ENCODE data around the gene SLC31A1. TPM values are rescaled to one million over a fixed set of nuclear protein-coding genes. Genes with fewer than 3 reads are reported as not detected.

SLC31A1 gene
- total RNA-seq, 1 donor from 2014 or later: 7.3 TPM

GRCh38 chr9:113298924-113299770 is 77.8 kb downstream of the SLC31A1 start:
- peaks cover 22% of the 10 kb centered on the region for H3K27me3 Mint-ChIP-seq
- CTCF ChIA-PET: no interaction called here
- intact Hi-C loops (cut with micrococcal nuclease): no loop called here
- H3K36me3 Mint-ChIP-seq (ENCODE audit: low read depth): no peaks in the 10 kb centered on the region
- POLR2A ChIA-PET: no interaction called here
- no peak for TF ChIP-seq CTCF (IDR thresholded peaks at IDR 0.05)
- DNase-seq (no peak), ATAC-seq (ENCODE audit: low read depth) (no peak)
- H3K9me3 Mint-ChIP-seq: no peaks in the 10 kb centered on the region
- H3K4me1 Mint-ChIP-seq: no peaks in the 10 kb centered on the region
- H3K27ac Mint-ChIP-seq: no peak overlapping the region
- no peak overlapping the region for H3K4me3 Mint-ChIP-seq

- Mint-ChIP-seq H3K27me3 (peaks cover 22% of the 10 kb centered on the region), H3K36me3 (ENCODE audit: low read depth) (no peaks in the 10 kb centered on the region), H3K4me1 (no peaks in the 10 kb centered on the region), H3K9me3 (no peaks in the 10 kb centered on the region), H3K4me3 (no peak overlapping the region), H3K27ac (no peak overlapping the region)
- TF ChIP-seq CTCF (IDR thresholded peaks at IDR 0.05): no peak
- ATAC-seq (ENCODE audit: low read depth) (no peak), DNase-seq (no peak)
- CTCF ChIA-PET: no interaction called here
- POLR2A ChIA-PET: no interaction called here
- intact Hi-C loops (cut with micrococcal nuclease): no loop called here
Measured at GRCh38 chr9:113299800-113300292, 78.5 kb downstream of the SLC31A1 start.

GRCh38 chr9:113301548-113301947 is 80.2 kb downstream of the SLC31A1 start:
- Mint-ChIP-seq H3K4me1 (no peaks in the 10 kb centered on the region), H3K9me3 (no peaks in the 10 kb centered on the region), H3K36me3 (ENCODE audit: low read depth) (no peaks in the 10 kb centered on the region), H3K27me3 (peaks cover 23% of the 10 kb centered on the region), H3K27ac (no peak overlapping the region), H3K4me3 (no peak overlapping the region)
- DNase-seq (no peak), ATAC-seq (ENCODE audit: low read depth) (no peak)
- ChIA-PET POLR2A (no interaction called here), CTCF (no interaction called here)
- TF ChIP-seq CTCF (IDR thresholded peaks at IDR 0.05): no peak
- intact Hi-C loops (cut with micrococcal nuclease): no loop called here

GRCh38 chr9:113302792-113303418 is 81.6 kb downstream of the SLC31A1 start, which contains the start of gene RNF183:
Gene RNF183 (minus strand): TSS chr9:113303376. CDS start chr9:113298184, 5,192 bp downstream.
- Mint-ChIP-seq H3K9me3 (no peaks in the 10 kb centered on the region), H3K27me3 (peaks cover 23% of the 10 kb centered on the region), H3K4me3 (no peak within 1 kb of the TSS), H3K27ac (no peak within 1 kb of the TSS), H3K4me1 (no peaks in the 10 kb centered on the region), H3K36me3 (ENCODE audit: low read depth) (no peaks in the 10 kb centered on the region)
- POLR2A ChIA-PET: no interaction called here
- intact Hi-C loops (cut with micrococcal nuclease): no loop called here
- DNase-seq: no peak
- no peak for TF ChIP-seq CTCF (IDR thresholded peaks at IDR 0.05)
- ATAC-seq (ENCODE audit: low read depth): no peak
- CTCF ChIA-PET: no interaction called here

GRCh38 chr9:113306566-113306965 is 85.2 kb downstream of the SLC31A1 start:
- no peak overlapping the region for H3K4me3 Mint-ChIP-seq
- H3K27me3 Mint-ChIP-seq: peaks cover 16% of the 10 kb centered on the region
- ATAC-seq (ENCODE audit: low read depth): no peak
- ChIA-PET CTCF (no interaction called here), POLR2A (no interaction called here)
- intact Hi-C loops (cut with micrococcal nuclease): no loop called here
- no peak overlapping the region for H3K27ac Mint-ChIP-seq
- TF ChIP-seq CTCF (IDR thresholded peaks at IDR 0.05): no peak
- no peaks in the 10 kb centered on the region for H3K9me3 Mint-ChIP-seq
- no peak for DNase-seq
- H3K36me3 Mint-ChIP-seq (ENCODE audit: low read depth): no peaks in the 10 kb centered on the region
- no peaks in the 10 kb centered on the region for H3K4me1 Mint-ChIP-seq

All from activated B cell treated with CpG ODN at 0.5 μM for 24 hours (primary cell).